Forelimb muscle (tissue), 1 donor: Measurements from ENCODE around the gene CDC42EP1. TPM values are rescaled to one million over a fixed set of nuclear protein-coding genes. Genes with fewer than 3 reads are reported as not detected.

ENCODE experiments used
- DNase-seq: peaks from one replicate; pipeline ENCODE4 v3.0.0-alpha.2; 2013; ENCODE audit warnings: low read depth
- polyA plus RNA-seq: library from polyadenylated mRNA; unstranded; fragments of 120-200 nt; gene quantifications from one replicate; pipeline ENCODE4 v1.2.1, GENCODE V29; 2013; ENCODE audit not compliant: insufficient read length

Gene CDC42EP1
- polyA plus RNA-seq, 1 donor = 35.3 TPM

- DNase-seq = no peak
Measured at GRCh38 chr22:37610480-37611129, 50.3 kb downstream of the CDC42EP1 start.

DNA sequence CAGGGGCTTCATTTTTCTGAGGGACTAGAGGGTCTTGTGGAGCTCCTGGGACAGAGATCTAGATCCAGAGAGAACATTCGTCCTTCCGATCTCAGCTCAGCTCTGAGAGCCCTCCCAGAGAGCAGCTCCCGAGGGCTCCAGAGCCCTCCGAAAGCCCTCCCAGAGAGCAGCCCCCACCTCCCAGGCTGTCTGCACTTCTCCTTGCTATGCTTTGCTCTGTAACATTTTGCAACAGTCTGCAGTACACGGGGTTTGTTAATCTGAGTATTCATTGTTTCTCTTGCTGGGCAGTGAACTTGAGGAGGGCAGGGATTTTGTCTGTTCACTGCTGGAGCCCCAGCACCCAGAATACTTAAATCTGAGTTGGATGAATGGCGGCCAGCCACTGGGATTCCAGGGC is 50.9 kb downstream of the CDC42EP1 start:
- no peak for DNase-seq

- DNase-seq = no peak
Measured at GRCh38 chr22:37616201-37617083, 56.2 kb downstream of the CDC42EP1 start.

- no peak for DNase-seq
Measured at GRCh38 chr22:37617431-37617830, 57.2 kb downstream of the CDC42EP1 start.

DNA sequence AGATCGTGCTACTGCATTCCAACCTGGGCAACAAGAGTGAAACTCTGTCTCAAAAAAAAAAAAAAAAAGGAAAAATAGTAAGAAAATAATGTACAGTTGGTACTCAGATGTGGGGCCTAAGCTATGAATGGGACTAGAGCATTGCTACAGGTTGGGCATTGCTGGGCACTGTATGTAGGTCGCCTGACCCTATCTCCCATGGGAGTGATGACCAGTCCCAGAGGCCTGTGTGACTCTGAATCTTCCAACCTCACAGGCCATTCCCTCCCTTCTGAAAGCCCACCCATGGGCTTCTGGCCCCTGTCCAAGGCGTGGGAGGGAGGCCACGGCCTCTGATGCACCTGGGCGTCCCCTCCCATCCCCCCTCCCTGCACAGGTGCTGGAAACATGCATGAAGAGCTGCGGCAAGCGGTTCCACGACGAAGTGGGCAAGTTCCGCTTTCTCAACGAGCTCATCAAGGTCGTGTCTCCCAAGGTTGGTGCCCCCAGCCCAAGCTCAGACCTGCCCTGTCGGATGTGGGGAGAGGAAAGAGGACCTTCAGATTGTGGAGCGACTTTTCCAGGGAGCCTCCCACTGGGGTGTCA is 57.9 kb downstream of the CDC42EP1 start:
- no peak for DNase-seq

DNA sequence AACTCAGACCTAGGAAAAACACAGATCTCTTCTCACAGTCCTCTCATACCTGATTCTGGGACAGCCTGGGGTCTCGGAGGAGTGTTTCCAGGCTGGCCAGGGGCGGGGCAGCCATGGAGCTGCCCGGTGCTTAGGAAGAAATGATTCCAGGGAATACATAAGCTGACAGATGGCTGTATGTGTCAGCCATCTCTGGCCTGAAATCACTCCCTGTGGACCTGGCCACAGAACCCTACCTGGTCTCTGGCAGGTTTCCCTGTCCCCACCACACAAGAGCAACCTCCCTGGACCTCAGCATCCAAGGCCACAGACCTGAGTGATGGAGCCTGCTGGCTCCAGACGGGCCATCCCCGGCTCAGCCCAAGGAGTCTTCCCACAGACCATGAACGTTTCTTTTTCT is 58.4 kb downstream of the CDC42EP1 start:
- DNase-seq = no peak

Other genes starting within 250 kb of the CDC42EP1 start
- gene ELFN2, start 133.0 kb upstream of the CDC42EP1 start, polyA plus RNA-seq = 1.4 TPM
- 7.3 TPM for gene MFNG, start 74.1 kb upstream of the CDC42EP1 start, polyA plus RNA-seq
- 10.8 TPM for gene CARD10, start 41.1 kb upstream of the CDC42EP1 start, polyA plus RNA-seq
- 0.56 TPM for gene LGALS2, start 19.6 kb downstream of the CDC42EP1 start, polyA plus RNA-seq
- gene GGA1, start 48.4 kb downstream of the CDC42EP1 start, polyA plus RNA-seq = 44.8 TPM
- gene SH3BP1, start 79.2 kb downstream of the CDC42EP1 start, polyA plus RNA-seq = 10.5 TPM
- gene PDXP, start 98.2 kb downstream of the CDC42EP1 start, polyA plus RNA-seq = 17.3 TPM
- gene LGALS1, start 115.2 kb downstream of the CDC42EP1 start, polyA plus RNA-seq = 1,611 TPM
- 15.9 TPM for gene NOL12, start 125.9 kb downstream of the CDC42EP1 start, polyA plus RNA-seq
- 39.9 TPM for gene TRIOBP, start 136.6 kb downstream of the CDC42EP1 start, polyA plus RNA-seq
- gene GCAT, start 247.5 kb downstream of the CDC42EP1 start, polyA plus RNA-seq = 5.9 TPM